SH-SY5Y (cell line): ENCODE results near the gene MTA1.

Source experiments
- GATA2 ChIP-seq: IDR thresholded peaks from 2 replicates; pipeline ENCODE4 v1.6.1; 2011; ENCODE audit warnings: mild to moderate bottlenecking, low read depth, low read length
- GATA3 ChIP-seq: IDR thresholded peaks from 2 replicates; pipeline ENCODE4 v1.6.1; 2011; ENCODE audit warnings: low read depth, mild to moderate bottlenecking, low read length, moderate library complexity

The MTA1 gene

GRCh38 chr14:105436402-105436801 lies 16.8 kb downstream of the MTA1 start:
- TF ChIP-seq GATA2 (no peak), GATA3 (no peak)

- no peak for TF ChIP-seq GATA2
- TF ChIP-seq GATA3 = no peak
Measured at GRCh38 chr14:105436891-105437722, 17.5 kb downstream of the MTA1 start.

GRCh38 chr14:105437723-105438500 lies 18.3 kb downstream of the MTA1 start:
- TF ChIP-seq GATA3 = no peak
- no peak for TF ChIP-seq GATA2

GRCh38 chr14:105439179-105439578 lies 19.6 kb downstream of the MTA1 start:
- TF ChIP-seq GATA2 = no peak
- TF ChIP-seq GATA3 = no peak

GRCh38 chr14:105439710-105440553 lies 20.3 kb downstream of the MTA1 start:
- TF ChIP-seq GATA2 (no peak), GATA3 (no peak)

- no peak for TF ChIP-seq GATA2
- TF ChIP-seq GATA3 = no peak
Measured at GRCh38 chr14:105440554-105440900, 20.9 kb downstream of the MTA1 start.

GRCh38 chr14:105440992-105441391 lies 21.4 kb downstream of the MTA1 start:
- TF ChIP-seq GATA3 (no peak), GATA2 (no peak)

GRCh38 chr14:105442125-105442524 lies 22.5 kb downstream of the MTA1 start:
- TF ChIP-seq GATA3 (no peak), GATA2 (no peak)

GRCh38 chr14:105442834-105443233 lies 23.2 kb downstream of the MTA1 start:
- TF ChIP-seq GATA2 = no peak
- no peak for TF ChIP-seq GATA3

GRCh38 chr14:105444859-105445258 lies 25.2 kb downstream of the MTA1 start:
- TF ChIP-seq GATA2 (no peak), GATA3 (no peak)

- TF ChIP-seq GATA3 (no peak), GATA2 (no peak)
Measured at GRCh38 chr14:105445290-105445689, 25.7 kb downstream of the MTA1 start.

- TF ChIP-seq GATA2 = no peak
- TF ChIP-seq GATA3 = no peak
Measured at GRCh38 chr14:105445901-105446845, 26.5 kb downstream of the MTA1 start.

GRCh38 chr14:105446971-105447370 lies 27.3 kb downstream of the MTA1 start:
- TF ChIP-seq GATA2 (no peak), GATA3 (no peak)
